NB4 (cell line): ENCODE measurements around the gene CDH4.

Source experiments
- CTCF ChIP-seq: IDR thresholded peaks from one replicate; pipeline ENCODE4 v1.5.1; 2012; ENCODE audit warnings: low read depth, low read length
- MAX ChIP-seq: IDR thresholded peaks from 2 replicates; pipeline ENCODE4 v1.6.1; 2011; ENCODE audit warnings: low read depth, low read length
- MYC ChIP-seq: IDR thresholded peaks from 2 replicates; pipeline ENCODE4 v1.6.1; 2011; ENCODE audit warnings: low read depth, low read length
- POLR2A ChIP-seq: IDR thresholded peaks from 2 replicates; pipeline ENCODE4 v1.6.1; 2011; ENCODE audit warnings: mild to moderate bottlenecking; ENCODE audit not compliant: insufficient read length; ENCODE audit errors: extremely low read depth

- TF ChIP-seq CTCF (no peak), MYC (no peak), POLR2A (no peak), MAX (no peak)
These were observed 64.3 kb downstream of the CDH4 start for GRCh38 chr20:61316346-61316745.
